Measurements from ENCODE around the gene DICER1. TPM values are rescaled to one million over a fixed set of nuclear protein-coding genes. Genes with fewer than 3 reads are reported as not detected.

The DICER1 gene
- total and polyA plus RNA-seq, 9 of the 15 experiments (the other 6 are each of a cell fraction or from before 2014, with no cell fraction given) = 2.5 to 23.2 (median 12.4) TPM

DNA sequence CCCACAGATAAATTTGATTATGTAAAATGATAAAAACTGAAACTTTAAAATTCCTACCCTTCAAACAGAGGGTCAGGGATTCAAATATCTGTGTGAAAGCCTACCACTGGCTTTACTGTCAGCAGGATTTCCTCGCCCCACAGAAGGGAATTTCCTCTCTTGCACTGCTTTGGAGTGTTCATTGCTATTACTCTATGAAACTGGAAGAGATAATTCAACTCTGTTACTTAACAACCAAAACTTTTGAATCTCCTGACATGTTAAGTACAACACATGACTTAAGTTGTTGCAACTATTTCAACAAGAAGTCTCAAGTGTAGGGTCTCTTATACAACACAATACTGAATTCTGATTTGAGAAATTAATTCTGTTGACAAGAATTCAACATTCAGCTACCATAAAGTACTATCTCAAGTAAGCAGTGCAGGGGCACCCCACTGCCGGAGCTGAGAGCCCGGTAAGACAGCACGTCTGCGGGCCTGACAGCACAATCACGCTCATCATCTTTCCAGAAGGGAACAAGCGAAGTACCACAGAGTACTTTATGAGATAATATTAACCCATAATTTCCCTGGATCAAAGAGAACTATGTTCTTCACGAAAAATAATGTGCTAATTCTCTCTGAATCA is 22.9 kb downstream of the DICER1 start:
- Histone ChIP-seq H3K27ac (ENCODE audit: extremely low read depth, low read depth, low read length) (no peak overlapping the region), H3K4me1 (replicated peaks in 1 of 2; ENCODE audit: control insufficient read depth in 2 of 2, insufficient read depth in 2 of 2, low read length in 2 of 2) (no peaks in the 10 kb centered on the region), H4K20me1 (replicated peaks; ENCODE audit: control insufficient read depth, insufficient read depth, low read length) (no peaks in the 10 kb centered on the region), H3K79me2 (ENCODE audit: control insufficient read depth, insufficient read depth, low read length) (no peaks in the 10 kb centered on the region), H3K36me3 (ENCODE audit: control insufficient read depth, insufficient read depth, low read length) (peaks cover 11% of the 10 kb centered on the region; the same call in 1 of the 3 replicates), H3K4me3 (no peak overlapping the region), H2AFZ (ENCODE audit: low read depth, low read length) (no peak overlapping the region), H3K4me2 (ENCODE audit: insufficient read depth, low read length) (no peak overlapping the region), H3K9me3 (replicated peaks; ENCODE audit: control insufficient read depth, insufficient read depth, low read depth, low read length) (no peaks in the 10 kb centered on the region), H3K9me1 (ENCODE audit: control insufficient read depth, insufficient read depth, low read length) (no peaks in the 10 kb centered on the region), H3K9ac (ENCODE audit: insufficient read depth in 1 of 2, low read depth in 2 of 2, low read length in 2 of 2) (no peak overlapping the region), H3K27me3 (ENCODE audit: control insufficient read depth in 2 of 2, insufficient read depth in 2 of 2, low read length in 2 of 2) (no peaks in the 10 kb centered on the region)
- intact Hi-C loops (cut with micrococcal nuclease) = no loop called here
- FAIRE-seq = no peak
- ChIA-PET POLR2A (no interaction called here), CTCF (ENCODE audit: low intra/inter-chr PET ratio) (no interaction called here)
- TF ChIP-seq L3MBTL2 (IDR thresholded peaks at IDR 0.05) = no peak
- TF ChIP-seq, protein P1, sequence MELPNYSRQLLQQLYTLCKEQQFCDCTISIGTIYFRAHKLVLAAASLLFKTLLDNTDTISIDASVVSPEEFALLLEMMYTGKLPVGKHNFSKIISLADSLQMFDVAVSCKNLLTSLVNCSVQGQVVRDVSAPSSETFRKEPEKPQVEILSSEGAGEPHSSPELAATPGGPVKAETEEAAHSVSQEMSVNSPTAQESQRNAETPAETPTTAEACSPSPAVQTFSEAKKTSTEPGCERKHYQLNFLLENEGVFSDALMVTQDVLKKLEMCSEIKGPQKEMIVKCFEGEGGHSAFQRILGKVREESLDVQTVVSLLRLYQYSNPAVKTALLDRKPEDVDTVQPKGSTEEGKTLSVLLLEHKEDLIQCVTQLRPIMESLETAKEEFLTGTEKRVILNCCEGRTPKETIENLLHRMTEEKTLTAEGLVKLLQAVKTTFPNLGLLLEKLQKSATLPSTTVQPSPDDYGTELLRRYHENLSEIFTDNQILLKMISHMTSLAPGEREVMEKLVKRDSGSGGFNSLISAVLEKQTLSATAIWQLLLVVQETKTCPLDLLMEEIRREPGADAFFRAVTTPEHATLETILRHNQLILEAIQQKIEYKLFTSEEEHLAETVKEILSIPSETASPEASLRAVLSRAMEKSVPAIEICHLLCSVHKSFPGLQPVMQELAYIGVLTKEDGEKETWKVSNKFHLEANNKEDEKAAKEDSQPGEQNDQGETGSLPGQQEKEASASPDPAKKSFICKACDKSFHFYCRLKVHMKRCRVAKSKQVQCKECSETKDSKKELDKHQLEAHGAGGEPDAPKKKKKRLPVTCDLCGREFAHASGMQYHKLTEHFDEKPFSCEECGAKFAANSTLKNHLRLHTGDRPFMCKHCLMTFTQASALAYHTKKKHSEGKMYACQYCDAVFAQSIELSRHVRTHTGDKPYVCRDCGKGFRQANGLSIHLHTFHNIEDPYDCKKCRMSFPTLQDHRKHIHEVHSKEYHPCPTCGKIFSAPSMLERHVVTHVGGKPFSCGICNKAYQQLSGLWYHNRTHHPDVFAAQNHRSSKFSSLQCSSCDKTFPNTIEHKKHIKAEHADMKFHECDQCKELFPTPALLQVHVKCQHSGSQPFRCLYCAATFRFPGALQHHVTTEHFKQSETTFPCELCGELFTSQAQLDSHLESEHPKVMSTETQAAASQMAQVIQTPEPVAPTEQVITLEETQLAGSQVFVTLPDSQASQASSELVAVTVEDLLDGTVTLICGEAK (IDR thresholded peaks at IDR 0.05) = no peak
- TF ChIP-seq, protein P1 (CRISPR knock-in tag; IDR thresholded peaks at IDR 0.05) = no peak
- TF ChIP-seq, protein P2, sequence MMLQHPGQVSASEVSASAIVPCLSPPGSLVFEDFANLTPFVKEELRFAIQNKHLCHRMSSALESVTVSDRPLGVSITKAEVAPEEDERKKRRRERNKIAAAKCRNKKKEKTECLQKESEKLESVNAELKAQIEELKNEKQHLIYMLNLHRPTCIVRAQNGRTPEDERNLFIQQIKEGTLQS (IDR thresholded peaks at IDR 0.05) = no peak
- TF ChIP-seq, protein P2 (CRISPR knock-in tag; conservative IDR thresholded peaks at IDR 0.05) = no peak
- BruUV-seq (replicated peaks) = no TSS peak
- 80% methylated on average over 8 of the region's 8 CpGs for WGBS (ENCODE audit: insufficient coverage, low coverage, missing lambda C conversion rate)
- DNase-seq (ENCODE audit: extremely low read depth in 1 of 4, low spot score in 3 of 4) = no peak
- ATAC-seq = no peak
- in situ Hi-C loops (cut with MboI) = no loop called here

Measured in K562 (cell line).